Left colon (tissue), 2 donors: Measurements from ENCODE around the gene OSBPL5. TPM values are rescaled to one million over a fixed set of nuclear protein-coding genes. Genes with fewer than 3 reads are reported as not detected.

ENCODE experiments used
- ATAC-seq: fragments of 200-7000 bp; cut with Tn5 transposase; one replicate; pipeline ENCODE4 v1.9.1; 2020; ENCODE audit warnings: mild to moderate bottlenecking, moderate library complexity
- DNase-seq, 2 donors: peaks; one replicate each; pipeline ENCODE4 v3.0.0-alpha.2; 2020
- intact Hi-C, 2 donors: fragments of 100-400 bp; cut with DNase I in 1 of 2; cut with micrococcal nuclease in 1 of 2; formaldehyde crosslinking; loops; one replicate each; pipeline versions ENCODE4 v1.11.2 to v1.14.0; 2022; cut with DNase I, micrococcal nuclease
- total RNA-seq, 2 donors: library from RNA; stranded (reverse); fragmentation: NEBNext Ultra II Directional; extraction: Animal tissue kit (Norgen Biotek cat#: 25700); gene quantifications; one replicate each; pipeline ENCODE4 v1.2.1, GENCODE V29; 2021
- donor health status: DM: no; HTN: no; CAD: no.
- donor health status: DM: yes; HTN: yes; CAD: no.

OSBPL5 gene
- total RNA-seq, 2 donors from 2014 or later, result 36.8 to 48.7 TPM

- DNase-seq (no peak), ATAC-seq (no peak)
- intact Hi-C loops, result no loop called here
Measured at GRCh38 chr11:3144296-3145205, 20.6 kb downstream of the OSBPL5 start.

GRCh38 chr11:3143136-3143880 lies 21.8 kb downstream of the OSBPL5 start:
- DNase-seq, result no peak
- intact Hi-C loops, result no loop called here
- no peak for ATAC-seq

GRCh38 chr11:3140291-3140603 lies 24.9 kb downstream of the OSBPL5 start:
- ATAC-seq (no peak), DNase-seq (no peak)
- intact Hi-C loops, result no loop called here

DNA sequence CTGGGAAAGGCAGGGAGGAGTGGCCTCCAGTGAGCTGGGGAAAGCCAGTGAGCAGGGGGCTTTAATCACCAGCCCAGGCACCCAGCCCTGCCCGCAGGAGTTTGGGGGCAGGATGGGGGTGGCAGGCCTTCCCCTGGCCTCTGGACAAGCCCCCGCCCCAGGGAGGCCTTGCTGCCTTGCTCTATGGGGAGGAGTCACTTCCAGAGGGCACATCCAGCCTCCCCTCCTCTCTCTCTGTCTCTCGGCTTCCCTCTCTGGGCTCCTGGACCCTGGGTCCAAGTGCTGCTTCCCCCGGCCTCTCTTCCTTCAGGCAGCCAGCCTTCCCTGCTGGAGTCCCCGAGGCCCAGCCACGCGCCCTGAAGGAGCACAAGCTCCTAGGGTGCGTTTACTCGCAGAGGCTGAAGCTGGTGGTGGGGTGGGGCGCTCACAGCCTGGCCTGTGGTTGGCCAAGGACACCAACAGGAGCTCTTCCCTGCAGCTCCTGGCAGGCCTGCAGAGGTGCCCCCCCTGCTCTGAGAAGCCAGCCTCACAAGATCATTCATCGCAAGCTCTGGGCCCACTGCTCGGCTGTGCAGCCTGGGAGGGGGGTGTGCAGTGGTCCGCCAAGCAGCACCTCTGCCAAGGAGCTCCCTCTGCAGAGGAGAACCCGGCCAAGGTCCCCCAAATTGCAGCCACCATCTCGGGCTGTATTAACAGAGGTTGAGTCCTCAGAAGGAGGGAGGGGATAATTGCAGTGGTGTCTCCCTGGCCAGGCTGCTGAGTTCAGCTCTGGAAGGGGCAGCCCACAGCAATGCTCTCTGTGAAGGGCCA lies 25.4 kb downstream of the OSBPL5 start:
- intact Hi-C loops, result no loop called here
- no peak for DNase-seq
- ATAC-seq, result no peak

DNA sequence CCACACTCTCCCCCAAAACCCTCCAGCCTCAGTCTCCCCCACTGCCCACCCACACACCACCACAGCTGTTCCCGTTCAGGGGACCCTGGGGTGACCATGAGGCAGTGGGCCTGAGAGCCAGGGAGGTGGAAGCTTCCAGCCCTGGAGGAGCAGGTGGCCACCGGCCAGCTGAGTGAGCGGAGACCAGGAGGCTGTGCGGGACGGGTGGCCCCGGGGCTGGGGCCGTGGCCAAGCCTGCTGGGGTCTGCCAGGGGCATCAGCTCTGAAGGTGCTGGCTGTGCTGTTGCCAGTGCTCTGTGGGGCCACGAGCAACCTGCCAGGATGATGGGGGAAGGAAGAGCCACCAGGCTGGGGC lies 26.0 kb downstream of the OSBPL5 start:
- intact Hi-C loops, result no loop called here
- ATAC-seq, result no peak

DNA sequence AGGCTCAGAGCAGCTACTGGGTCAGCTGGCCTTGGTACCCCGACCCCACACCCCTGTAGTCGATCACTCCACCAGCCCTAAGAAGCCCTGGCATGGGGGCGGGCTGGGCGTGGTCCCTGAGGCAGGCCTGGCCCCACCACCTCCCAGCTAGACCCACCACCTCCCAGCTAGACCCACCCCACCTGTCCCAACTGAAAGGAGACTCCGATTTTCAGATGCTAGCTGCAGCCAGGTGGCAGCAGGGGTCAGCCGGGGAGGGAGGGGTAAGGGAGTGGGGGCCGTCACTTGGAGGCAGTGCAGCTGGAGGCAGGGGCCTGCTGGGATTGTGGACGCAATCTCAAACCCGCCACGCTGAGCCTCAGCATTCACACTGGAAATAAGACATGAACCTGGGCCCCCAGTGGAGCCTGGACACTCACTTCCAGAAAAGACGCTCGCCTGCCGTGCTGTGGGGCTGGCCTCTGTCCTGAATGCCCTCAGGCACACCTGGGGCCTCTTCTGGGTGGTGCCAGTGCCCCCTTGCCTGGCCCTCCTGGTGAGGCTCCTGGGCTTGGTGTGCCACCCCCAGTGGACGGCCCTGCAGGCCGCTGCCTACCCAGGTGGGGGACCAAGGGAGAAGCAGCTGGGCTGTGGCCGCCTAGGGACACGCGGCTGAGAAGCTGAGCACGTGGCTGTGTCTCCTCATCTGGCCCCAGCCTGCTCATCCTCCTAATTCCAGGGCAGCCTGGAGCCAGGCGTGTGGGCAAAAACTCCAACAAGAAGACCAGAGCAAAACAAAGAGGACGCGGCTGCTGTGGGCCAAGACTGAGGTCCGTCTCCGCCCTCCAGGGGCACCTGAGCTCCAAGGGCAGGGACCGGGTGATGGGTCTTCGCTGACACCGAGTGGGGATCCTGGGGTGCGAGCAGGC lies 26.7 kb downstream of the OSBPL5 start:
- intact Hi-C loops, result no loop called here
- DNase-seq (no peak), ATAC-seq (no peak)

More for the DNA sequence above, 26.0 kb downstream of the OSBPL5 start:
- no peak for DNase-seq

DNA sequence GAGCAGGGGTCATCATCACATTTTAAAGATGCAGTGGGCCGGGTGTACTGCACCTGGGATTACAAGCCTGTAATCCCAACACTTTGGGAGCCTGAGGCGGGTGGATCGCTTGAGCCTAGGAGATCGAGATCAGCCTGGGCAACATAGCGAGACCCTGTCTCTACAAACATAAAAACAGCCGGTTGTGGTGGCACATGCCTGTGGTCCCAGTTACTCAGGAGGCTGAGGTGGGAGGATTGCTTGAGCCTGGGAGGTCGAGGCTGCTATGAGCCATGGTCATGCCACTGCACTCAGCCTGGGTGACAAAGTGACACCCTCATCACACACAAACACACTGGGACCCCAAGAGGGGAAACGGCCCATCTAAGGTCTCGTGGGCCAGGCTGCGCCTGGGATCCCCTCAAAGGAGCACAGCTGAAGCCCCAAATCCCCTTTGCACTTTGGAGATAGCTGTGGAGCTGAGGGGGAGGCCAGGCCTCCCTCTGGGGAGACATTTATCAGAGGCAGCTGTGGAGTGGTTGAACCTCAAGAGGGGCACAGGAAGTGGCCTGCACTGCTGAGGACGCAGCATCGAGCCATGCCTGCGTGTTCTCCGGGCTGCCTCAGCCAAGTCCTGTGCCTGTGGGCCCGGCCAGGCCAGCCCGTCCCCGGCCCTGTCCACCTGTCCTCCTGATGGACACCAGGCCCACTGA lies 27.5 kb downstream of the OSBPL5 start:
- peak in 1 of 2 donors; percentile 16 for DNase-seq
- intact Hi-C loops, result no loop called here
- no peak for ATAC-seq

GRCh38 chr11:3136546-3137455 lies 28.3 kb downstream of the OSBPL5 start:
- DNase-seq (peak; percentile 0 to 14), ATAC-seq (no peak)
- intact Hi-C loops, result no loop called here

GRCh38 chr11:3135481-3136440 lies 29.3 kb downstream of the OSBPL5 start:
- DNase-seq, result peak in 1 of 2 donors; percentile 21
- intact Hi-C loops, result no loop called here
- peak; percentile 32 for ATAC-seq

- intact Hi-C loops, result no loop called here
- peak in 1 of 2 donors; percentile 15 for DNase-seq
- peak; percentile 50 for ATAC-seq
Measured at GRCh38 chr11:3134651-3135480, 30.2 kb downstream of the OSBPL5 start.

DNA sequence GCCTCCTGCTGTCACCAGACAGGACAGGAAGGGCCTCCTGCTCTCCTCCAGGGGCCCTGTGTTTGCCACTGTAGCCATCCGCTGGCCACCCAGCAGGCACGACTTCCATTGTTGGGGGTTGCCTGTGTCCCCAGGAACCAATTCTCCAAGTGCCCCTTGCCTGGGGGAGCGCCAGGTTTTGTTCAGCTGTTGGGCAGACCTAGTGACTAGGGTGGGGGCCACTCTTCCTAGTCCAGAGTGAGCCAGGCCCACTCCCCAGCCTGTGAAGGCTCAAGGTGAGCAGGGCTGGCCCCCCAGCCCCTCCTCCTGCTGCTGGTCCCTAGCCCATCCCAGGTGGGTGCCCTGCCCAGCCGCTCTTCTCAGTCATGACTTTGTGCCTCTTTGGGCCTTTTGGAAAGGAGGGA lies 30.9 kb downstream of the OSBPL5 start:
- ATAC-seq, result no peak
- intact Hi-C loops, result no loop called here
- peak in 1 of 2 donors; percentile 19 for DNase-seq

DNA sequence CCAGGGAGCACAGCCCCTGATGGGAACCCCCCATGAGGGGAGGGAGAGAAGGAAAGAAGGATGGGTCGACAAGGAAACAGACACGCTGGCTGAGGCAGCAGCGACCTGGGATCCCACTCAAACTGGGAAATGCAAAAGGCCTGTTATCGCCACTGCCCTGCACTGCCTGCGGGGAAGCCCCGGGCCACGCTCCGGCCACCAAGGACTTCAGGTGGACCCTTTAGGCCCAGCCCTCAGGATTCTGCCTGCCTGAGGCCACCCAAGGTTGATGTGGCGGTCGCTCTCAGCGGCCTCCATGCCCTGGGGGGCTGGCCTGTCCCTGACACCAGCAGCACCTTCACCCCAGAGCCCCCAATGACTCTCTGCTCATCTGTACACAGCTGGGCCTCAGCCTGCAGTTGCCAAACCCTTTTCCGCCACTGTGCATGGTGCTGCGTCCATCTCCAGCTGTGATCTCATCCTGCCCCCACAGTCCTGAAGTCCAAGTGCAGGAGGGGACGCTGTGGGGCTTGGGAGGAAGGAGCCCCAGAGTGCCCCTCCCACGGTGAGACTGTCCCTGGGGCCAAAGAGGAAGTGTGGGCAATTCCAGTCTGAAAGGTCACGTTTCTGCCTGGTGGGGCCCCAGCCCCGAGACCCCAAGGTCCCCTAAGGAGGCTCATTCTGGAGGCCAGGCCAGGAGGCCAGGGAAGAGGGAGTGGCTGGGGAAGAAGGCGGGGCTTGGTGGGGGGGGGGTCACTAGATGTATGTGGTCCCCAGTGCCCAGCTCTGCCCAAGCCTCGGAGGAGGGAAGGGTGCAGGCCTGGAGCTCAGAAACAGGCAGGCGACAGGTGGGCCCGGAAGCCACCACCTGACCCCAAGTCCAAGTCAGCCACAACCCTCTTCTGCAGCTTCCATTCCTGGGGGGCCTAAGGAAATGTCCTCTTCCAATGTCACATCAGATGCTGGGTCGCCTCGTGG lies 31.6 kb downstream of the OSBPL5 start:
- DNase-seq, result peak in 1 of 2 donors; percentile 11
- ATAC-seq, result no peak
- intact Hi-C loops, result no loop called here

- ATAC-seq, result no peak
- intact Hi-C loops, result no loop called here
- peak in 1 of 2 donors; percentile 6 for DNase-seq
Measured at GRCh38 chr11:3132831-3133260, 32.3 kb downstream of the OSBPL5 start.

- DNase-seq (peak in 1 of 2 donors; percentile 17), ATAC-seq (no peak)
- intact Hi-C loops, result no loop called here
Measured at GRCh38 chr11:3132271-3132781, 32.8 kb downstream of the OSBPL5 start.
